ENCODE data around the gene TPCN1. TPM values are rescaled to one million over a fixed set of nuclear protein-coding genes. Genes with fewer than 3 reads are reported as not detected.

Gene TPCN1
- total RNA-seq, 1 experiment from 2014 or later, result 19.0 TPM

DNA sequence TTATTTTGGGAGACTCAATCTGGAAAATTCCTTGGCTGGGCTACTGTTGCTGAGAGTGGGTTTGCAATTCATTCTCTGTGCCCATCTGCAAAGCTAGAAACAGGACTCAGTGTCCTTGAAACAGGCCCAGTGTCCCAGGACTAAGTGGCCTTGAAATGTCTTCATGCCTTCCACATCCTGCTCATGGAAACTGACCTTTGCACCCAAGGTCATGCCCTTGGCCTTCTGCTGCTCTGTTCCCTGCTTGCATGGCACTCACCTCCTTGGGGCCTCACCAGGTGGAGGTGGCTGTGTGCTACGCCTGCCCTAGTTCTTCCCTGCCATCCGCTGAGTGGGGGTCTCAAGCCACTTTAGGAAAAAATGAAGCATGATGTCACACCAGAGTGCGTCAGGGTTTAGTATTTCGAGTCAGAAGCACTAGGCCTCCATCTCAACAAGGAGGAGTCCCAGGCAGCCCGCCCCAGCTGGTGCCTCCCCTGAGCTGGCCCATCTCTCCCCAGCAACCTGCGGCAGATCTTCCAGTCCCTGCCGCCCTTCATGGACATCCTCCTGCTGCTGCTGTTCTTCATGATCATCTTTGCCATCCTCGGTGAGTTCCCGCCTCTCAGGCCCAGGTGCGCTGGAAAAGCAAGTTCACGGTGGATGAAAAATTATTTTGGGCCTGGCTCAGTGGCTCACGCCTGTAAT is 48.1 kb downstream of the TPCN1 start:
- Histone ChIP-seq H3K79me2 (ENCODE audit: low read length) (no peaks in the 10 kb centered on the region), H3K27ac (ENCODE audit: low read length) (no peak overlapping the region), H3K27me3 (ENCODE audit: low read length) (no peaks in the 10 kb centered on the region), H3K4me1 (ENCODE audit: insufficient read depth, low read length) (no peaks in the 10 kb centered on the region; the same call in 1 of the 2 replicates), H3K9me3 (ENCODE audit: low read length) (no peaks in the 10 kb centered on the region), H3K9ac (ENCODE audit: low read length) (no peak overlapping the region), H3K4me2 (ENCODE audit: low read length) (no peak overlapping the region), H3K36me3 (ENCODE audit: low read depth, low read length) (no peaks in the 10 kb centered on the region), H4K20me1 (ENCODE audit: low read length) (no peaks in the 10 kb centered on the region), H3F3A (ENCODE audit: low read length, unreplicated experiment) (no peaks in the 10 kb centered on the region), H2AFZ (ENCODE audit: low read length) (no peak overlapping the region), H3K4me3 (ENCODE audit: low read length) (no peak overlapping the region), H3K9me2 (replicated peaks; ENCODE audit: low read length) (no peaks in the 10 kb centered on the region)
- TF ChIP-seq EZH2phosphoT487 (IDR thresholded peaks at IDR 0.05; ENCODE audit: borderline replicate concordance, low read length), result no peak
- TF ChIP-seq, protein P1, sequence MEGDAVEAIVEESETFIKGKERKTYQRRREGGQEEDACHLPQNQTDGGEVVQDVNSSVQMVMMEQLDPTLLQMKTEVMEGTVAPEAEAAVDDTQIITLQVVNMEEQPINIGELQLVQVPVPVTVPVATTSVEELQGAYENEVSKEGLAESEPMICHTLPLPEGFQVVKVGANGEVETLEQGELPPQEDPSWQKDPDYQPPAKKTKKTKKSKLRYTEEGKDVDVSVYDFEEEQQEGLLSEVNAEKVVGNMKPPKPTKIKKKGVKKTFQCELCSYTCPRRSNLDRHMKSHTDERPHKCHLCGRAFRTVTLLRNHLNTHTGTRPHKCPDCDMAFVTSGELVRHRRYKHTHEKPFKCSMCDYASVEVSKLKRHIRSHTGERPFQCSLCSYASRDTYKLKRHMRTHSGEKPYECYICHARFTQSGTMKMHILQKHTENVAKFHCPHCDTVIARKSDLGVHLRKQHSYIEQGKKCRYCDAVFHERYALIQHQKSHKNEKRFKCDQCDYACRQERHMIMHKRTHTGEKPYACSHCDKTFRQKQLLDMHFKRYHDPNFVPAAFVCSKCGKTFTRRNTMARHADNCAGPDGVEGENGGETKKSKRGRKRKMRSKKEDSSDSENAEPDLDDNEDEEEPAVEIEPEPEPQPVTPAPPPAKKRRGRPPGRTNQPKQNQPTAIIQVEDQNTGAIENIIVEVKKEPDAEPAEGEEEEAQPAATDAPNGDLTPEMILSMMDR (conservative IDR thresholded peaks at IDR 0.05; ENCODE audit: low read depth, low read length), result no peak
- no peak for TF ChIP-seq EZH2 (IDR thresholded peaks at IDR 0.05; ENCODE audit: low read length, unreplicated experiment)
- ATAC-seq, result no peak
- intact Hi-C loops (cut with micrococcal nuclease), result no loop called here
- ChIA-PET POLR2A (ENCODE audit: unreplicated experiment) (no interaction called here), CTCF (interaction anchor here (0.5 kb wide), 1 partner anchor 72 kb away, joined by 7 read pairs; no protein-coding TSS in a partner anchor)
- BruUV-seq (replicated peaks), result no TSS peak
- DNase-seq, result no peak

DNA sequence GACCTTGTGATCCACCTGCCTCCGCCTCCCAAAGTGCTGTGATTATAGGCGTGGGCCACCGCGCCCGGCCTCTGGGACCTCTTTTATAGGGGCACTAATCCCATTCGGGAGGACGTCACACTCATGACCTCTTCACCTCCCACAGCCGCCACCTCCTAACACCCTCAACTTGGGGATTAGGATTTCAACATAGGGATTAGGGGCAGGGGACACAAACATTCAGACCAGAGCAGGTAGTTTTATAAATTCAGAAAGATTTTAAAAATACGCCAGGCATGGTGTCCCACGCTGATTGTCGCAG is 49.4 kb downstream of the TPCN1 start:
- no peaks in the 10 kb centered on the region for H3K79me2 ChIP-seq (ENCODE audit: low read length)
- BruUV-seq (replicated peaks), result no TSS peak
- H3K9ac ChIP-seq (ENCODE audit: low read length), result no peak overlapping the region
- H3K9me2 ChIP-seq (replicated peaks; ENCODE audit: low read length), result no peaks in the 10 kb centered on the region
- no peak overlapping the region for H3K27ac ChIP-seq (ENCODE audit: low read length)
- no peaks in the 10 kb centered on the region for H3K9me3 ChIP-seq (ENCODE audit: low read length)
- TF ChIP-seq, protein P1 (conservative IDR thresholded peaks at IDR 0.05; ENCODE audit: low read depth, low read length), result no peak
- no peak for TF ChIP-seq EZH2 (IDR thresholded peaks at IDR 0.05; ENCODE audit: low read length, unreplicated experiment)
- no peak for TF ChIP-seq EZH2phosphoT487 (IDR thresholded peaks at IDR 0.05; ENCODE audit: borderline replicate concordance, low read length)
- intact Hi-C loops (cut with micrococcal nuclease), result no loop called here
- no peaks in the 10 kb centered on the region for H4K20me1 ChIP-seq (ENCODE audit: low read length)
- POLR2A ChIA-PET (ENCODE audit: unreplicated experiment), result interaction anchor here (0.7 kb wide), 1 partner anchor 694 kb away, joined by 7 read pairs; no protein-coding TSS in a partner anchor
- ATAC-seq (no peak), DNase-seq (no peak)
- H3K4me3 ChIP-seq (ENCODE audit: low read length), result no peak overlapping the region
- H3K4me2 ChIP-seq (ENCODE audit: low read length), result no peak overlapping the region
- H2AFZ ChIP-seq (ENCODE audit: low read length), result no peak overlapping the region
- no peaks in the 10 kb centered on the region for H3F3A ChIP-seq (ENCODE audit: low read length, unreplicated experiment)
- H3K36me3 ChIP-seq (ENCODE audit: low read depth, low read length), result no peaks in the 10 kb centered on the region
- no peaks in the 10 kb centered on the region for H3K27me3 ChIP-seq (ENCODE audit: low read length)
- H3K4me1 ChIP-seq (ENCODE audit: insufficient read depth, low read length), result no peaks in the 10 kb centered on the region; the same call in 1 of the 2 replicates
- CTCF ChIA-PET, result no interaction called here

DNA sequence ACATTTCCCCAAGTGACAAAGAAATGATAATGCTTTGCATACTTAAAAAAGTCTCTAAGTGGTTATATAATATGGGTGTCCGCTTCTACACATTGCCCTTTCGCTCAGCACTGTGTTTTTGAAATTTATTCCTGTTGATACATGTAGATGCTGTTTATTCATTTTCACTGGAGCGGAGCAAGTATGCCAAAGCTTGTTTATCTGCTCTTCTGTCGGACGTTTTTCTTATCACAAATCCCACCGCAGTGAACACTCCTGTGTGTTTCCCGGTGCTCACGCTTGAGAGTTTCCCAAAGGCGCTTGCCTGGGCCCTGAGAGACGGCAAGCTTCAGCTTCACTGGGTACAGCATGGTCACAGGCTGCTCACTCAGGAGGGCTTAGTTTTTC is 50.2 kb downstream of the TPCN1 start:
- Histone ChIP-seq H3K9me2 (replicated peaks; ENCODE audit: low read length) (no peaks in the 10 kb centered on the region), H3F3A (ENCODE audit: low read length, unreplicated experiment) (no peaks in the 10 kb centered on the region), H3K4me3 (ENCODE audit: low read length) (no peak overlapping the region), H3K27ac (ENCODE audit: low read length) (no peak overlapping the region), H3K27me3 (ENCODE audit: low read length) (no peaks in the 10 kb centered on the region), H3K36me3 (ENCODE audit: low read depth, low read length) (no peaks in the 10 kb centered on the region), H3K4me1 (ENCODE audit: insufficient read depth, low read length) (no peaks in the 10 kb centered on the region; the same call in 1 of the 2 replicates), H3K4me2 (ENCODE audit: low read length) (no peak overlapping the region), H3K9me3 (ENCODE audit: low read length) (no peaks in the 10 kb centered on the region), H2AFZ (ENCODE audit: low read length) (no peak overlapping the region), H4K20me1 (ENCODE audit: low read length) (no peaks in the 10 kb centered on the region), H3K9ac (ENCODE audit: low read length) (no peak overlapping the region), H3K79me2 (ENCODE audit: low read length) (no peaks in the 10 kb centered on the region)
- TF ChIP-seq EZH2phosphoT487 (IDR thresholded peaks at IDR 0.05; ENCODE audit: borderline replicate concordance, low read length) (no peak), EZH2 (IDR thresholded peaks at IDR 0.05; ENCODE audit: low read length, unreplicated experiment) (no peak)
- TF ChIP-seq, protein P1 (conservative IDR thresholded peaks at IDR 0.05; ENCODE audit: low read depth, low read length), result no peak
- CTCF ChIA-PET, result no interaction called here
- POLR2A ChIA-PET (ENCODE audit: unreplicated experiment), result no interaction called here
- intact Hi-C loops (cut with micrococcal nuclease), result no loop called here
- DNase-seq (no peak), ATAC-seq (no peak)
- BruUV-seq (replicated peaks), result no TSS peak

Data from PC-3 (cell line).